Measurements from ENCODE around the gene ARFGEF2.

DNA sequence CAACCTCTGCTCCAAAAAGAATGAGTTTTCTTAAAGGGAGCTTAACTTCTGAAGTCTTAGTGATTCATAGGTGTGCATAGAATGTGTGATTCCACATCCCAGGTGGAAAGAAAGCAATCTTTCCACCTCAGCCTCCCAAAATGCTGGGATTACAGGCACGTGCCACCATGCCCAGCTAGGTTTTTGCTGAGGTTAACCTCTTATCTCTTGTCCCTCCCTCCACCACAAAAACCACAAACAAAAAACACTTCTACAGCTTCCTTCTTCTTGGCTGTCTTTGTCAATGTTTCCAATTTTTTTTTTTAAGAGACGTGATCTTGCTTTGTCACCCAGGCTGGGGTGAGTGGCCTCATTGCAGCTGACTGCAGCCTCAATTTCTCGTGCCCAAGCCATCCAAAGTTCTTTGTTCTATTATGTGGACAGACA, 116.5 kb downstream of the ARFGEF2 start:
- TF ChIP-seq FOSL1 (IDR thresholded peaks at IDR 0.05; ENCODE audit: low read depth) (no peak), EZH2 (IDR thresholded peaks at IDR 0.05) (no peak), CEBPB (IDR thresholded peaks at IDR 0.05; ENCODE audit: low read depth) (no peak), POLR2A (IDR thresholded peaks at IDR 0.05; ENCODE audit: borderline replicate concordance, extremely low read depth, insufficient read depth, insufficient read length) (no peak)
- TF ChIP-seq, protein P1, sequence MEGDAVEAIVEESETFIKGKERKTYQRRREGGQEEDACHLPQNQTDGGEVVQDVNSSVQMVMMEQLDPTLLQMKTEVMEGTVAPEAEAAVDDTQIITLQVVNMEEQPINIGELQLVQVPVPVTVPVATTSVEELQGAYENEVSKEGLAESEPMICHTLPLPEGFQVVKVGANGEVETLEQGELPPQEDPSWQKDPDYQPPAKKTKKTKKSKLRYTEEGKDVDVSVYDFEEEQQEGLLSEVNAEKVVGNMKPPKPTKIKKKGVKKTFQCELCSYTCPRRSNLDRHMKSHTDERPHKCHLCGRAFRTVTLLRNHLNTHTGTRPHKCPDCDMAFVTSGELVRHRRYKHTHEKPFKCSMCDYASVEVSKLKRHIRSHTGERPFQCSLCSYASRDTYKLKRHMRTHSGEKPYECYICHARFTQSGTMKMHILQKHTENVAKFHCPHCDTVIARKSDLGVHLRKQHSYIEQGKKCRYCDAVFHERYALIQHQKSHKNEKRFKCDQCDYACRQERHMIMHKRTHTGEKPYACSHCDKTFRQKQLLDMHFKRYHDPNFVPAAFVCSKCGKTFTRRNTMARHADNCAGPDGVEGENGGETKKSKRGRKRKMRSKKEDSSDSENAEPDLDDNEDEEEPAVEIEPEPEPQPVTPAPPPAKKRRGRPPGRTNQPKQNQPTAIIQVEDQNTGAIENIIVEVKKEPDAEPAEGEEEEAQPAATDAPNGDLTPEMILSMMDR (IDR thresholded peaks at IDR 0.05 in 2 of 3, conservative IDR thresholded peaks at IDR 0.05 in 1 of 3; ENCODE audit: borderline replicate concordance in 1 of 3, insufficient read depth in 1 of 3, low read depth in 2 of 3, low read length in 2 of 3) = no peak
